ENCODE results near the gene PARP4. TPM values are rescaled to one million over a fixed set of nuclear protein-coding genes. Genes with fewer than 3 reads are reported as not detected.
"Not testable (repeated sequence)": the region's sequence is repeated elsewhere in the genome, so short reads cannot be mapped to it uniquely, and the experiment has no call there.

The PARP4 gene
- total RNA-seq, 1 donor from 2014 or later: 30.3 TPM

DNA sequence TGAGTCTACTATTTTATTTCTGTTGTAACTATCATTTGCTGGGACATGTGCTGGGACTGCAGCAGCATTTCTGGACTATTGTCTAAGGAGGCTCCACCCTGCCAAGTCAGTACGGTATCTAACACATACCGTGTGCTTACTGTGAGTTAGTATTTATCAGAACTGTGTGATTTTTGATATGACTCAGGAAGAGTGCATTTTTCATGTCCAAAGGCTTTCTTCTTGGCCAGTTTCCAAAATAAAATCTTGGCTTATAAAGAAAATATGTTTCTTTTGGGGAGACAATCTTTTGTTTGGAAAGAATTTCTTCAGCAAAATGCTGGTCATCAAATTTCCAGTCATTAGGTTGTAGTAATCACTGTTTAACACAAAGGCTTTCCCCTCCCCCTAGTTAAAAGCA lies 11.6 kb downstream of the PARP4 start:
- DNase-seq (ENCODE audit: extremely low spot score, unreplicated experiment): no peak
- TF ChIP-seq, protein P1, sequence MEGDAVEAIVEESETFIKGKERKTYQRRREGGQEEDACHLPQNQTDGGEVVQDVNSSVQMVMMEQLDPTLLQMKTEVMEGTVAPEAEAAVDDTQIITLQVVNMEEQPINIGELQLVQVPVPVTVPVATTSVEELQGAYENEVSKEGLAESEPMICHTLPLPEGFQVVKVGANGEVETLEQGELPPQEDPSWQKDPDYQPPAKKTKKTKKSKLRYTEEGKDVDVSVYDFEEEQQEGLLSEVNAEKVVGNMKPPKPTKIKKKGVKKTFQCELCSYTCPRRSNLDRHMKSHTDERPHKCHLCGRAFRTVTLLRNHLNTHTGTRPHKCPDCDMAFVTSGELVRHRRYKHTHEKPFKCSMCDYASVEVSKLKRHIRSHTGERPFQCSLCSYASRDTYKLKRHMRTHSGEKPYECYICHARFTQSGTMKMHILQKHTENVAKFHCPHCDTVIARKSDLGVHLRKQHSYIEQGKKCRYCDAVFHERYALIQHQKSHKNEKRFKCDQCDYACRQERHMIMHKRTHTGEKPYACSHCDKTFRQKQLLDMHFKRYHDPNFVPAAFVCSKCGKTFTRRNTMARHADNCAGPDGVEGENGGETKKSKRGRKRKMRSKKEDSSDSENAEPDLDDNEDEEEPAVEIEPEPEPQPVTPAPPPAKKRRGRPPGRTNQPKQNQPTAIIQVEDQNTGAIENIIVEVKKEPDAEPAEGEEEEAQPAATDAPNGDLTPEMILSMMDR (conservative IDR thresholded peaks at IDR 0.05): no peak
- Mint-ChIP-seq H3K4me3 (no peak overlapping the region), H3K4me1 (ENCODE audit: unreplicated experiment) (peaks cover 19% of the 10 kb centered on the region), H3K27ac (no peak overlapping the region), H3K27me3 (no peaks in the 10 kb centered on the region), H3K36me3 (peaks cover 20% of the 10 kb centered on the region), H3K9me3 (no peaks in the 10 kb centered on the region)

DNA sequence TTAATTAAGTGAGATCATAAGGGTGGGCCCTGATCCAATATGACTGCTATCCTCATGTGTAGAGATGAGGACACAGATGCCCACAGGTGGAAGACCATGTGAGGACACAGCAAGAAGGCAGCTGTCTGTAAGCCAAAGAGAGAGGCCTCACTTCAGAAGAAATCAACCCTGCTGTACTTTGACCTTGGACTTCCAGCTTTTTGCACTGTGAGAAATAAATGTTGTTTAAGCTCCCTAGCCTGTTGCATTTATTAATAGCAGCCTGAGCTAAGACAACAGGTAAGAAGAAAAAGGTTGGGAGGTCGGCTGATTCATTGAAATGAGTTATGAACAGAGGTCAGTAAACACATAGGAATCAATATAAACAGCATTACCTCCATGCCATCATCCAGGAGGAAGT lies 14.8 kb downstream of the PARP4 start:
- Mint-ChIP-seq H3K4me3 (no peak overlapping the region), H3K27ac (no peak overlapping the region), H3K36me3 (peaks cover 40% of the 10 kb centered on the region), H3K27me3 (no peaks in the 10 kb centered on the region), H3K9me3 (no peaks in the 10 kb centered on the region), H3K4me1 (ENCODE audit: unreplicated experiment) (peaks cover 18% of the 10 kb centered on the region)
- TF ChIP-seq, protein P1 (conservative IDR thresholded peaks at IDR 0.05): no peak
- DNase-seq (ENCODE audit: extremely low spot score, unreplicated experiment): no peak

DNA sequence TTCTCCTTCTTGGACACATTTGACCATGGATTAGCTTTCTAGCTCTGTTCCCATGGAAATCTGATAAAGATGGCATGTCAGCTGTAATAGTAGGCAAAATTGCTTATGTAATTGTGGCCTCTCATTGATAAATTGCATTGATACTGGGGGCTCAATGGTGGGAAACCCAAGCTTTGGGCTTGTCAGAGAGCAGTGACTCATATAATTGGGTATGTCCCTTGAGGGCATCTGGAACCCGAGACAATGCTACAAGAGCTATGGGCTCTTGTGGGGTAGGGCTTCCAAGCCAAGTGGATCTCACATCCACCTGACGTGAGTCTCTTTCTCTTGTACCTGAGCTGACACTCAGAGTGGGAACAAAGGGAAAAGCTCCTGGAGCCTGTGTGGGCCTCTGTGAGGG lies 16.3 kb downstream of the PARP4 start:
- H3K9me3 Mint-ChIP-seq; H3K27me3 Mint-ChIP-seq; H3K4me1 Mint-ChIP-seq (ENCODE audit: unreplicated experiment); H3K4me3 Mint-ChIP-seq; H3K27ac Mint-ChIP-seq; DNase-seq (ENCODE audit: extremely low spot score, unreplicated experiment): not testable (repeated sequence)
- peaks cover 36% of the 10 kb centered on the region for H3K36me3 Mint-ChIP-seq

DNA sequence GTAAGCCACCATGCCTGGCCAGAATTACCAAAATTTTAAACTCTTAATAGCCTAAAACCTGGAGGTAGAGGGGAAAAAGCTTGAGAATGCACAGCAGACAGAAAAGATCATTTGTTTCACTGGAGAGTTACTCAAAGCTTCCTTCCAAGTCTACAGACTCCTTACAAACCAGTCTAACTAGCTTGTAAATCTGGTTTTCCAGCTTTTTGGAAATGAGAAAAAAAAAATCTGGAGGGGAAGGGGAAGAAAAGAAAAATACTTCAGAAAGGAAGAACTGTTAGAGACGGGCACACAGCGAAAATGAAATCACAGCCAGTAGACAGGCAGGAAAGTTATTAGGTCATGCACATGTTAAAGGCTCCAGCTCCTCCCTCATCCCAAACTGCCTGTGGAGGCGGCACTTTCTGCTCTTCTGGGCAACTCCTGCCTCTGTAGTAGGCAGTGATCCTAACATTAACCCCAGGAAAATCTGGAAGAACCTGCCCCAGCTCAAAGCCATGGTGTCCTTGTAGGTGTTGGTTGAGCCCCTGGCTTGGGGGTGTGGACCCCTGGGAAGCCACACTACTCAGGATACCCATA lies 17.3 kb downstream of the PARP4 start:
- Mint-ChIP-seq H3K27ac (peak overlapping the region; percentile 76), H3K9me3 (no peaks in the 10 kb centered on the region), H3K36me3 (peaks cover 36% of the 10 kb centered on the region), H3K4me3 (peak overlapping the region; percentile 69), H3K4me1 (ENCODE audit: unreplicated experiment) (peaks cover 4% of the 10 kb centered on the region), H3K27me3 (no peaks in the 10 kb centered on the region)
- TF ChIP-seq, protein P1 (conservative IDR thresholded peaks at IDR 0.05): no peak
- DNase-seq (ENCODE audit: extremely low spot score, unreplicated experiment): no peak

DNA sequence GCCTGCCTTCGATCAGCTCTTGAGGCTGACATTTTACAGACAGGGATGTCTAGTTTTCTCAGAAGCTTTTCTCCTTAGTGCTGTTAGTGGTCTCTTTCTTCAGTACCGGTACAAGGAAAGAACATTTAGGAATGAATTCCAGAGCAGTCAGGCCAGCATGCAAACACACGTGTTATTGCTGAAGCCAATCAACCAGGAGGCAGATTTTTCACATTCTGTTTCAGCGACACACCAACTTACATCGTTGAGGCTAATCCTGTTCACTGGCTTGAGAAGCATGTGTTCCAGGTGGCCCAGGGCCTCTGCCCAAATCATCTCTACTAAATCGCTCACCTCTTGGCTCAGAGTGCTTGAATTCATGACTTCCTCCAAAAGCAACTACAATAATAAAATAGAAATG lies 19.2 kb downstream of the PARP4 start:
- no peak overlapping the region for H3K27ac Mint-ChIP-seq
- TF ChIP-seq, protein P1 (conservative IDR thresholded peaks at IDR 0.05): no peak
- H3K27me3 Mint-ChIP-seq: no peaks in the 10 kb centered on the region
- no peak overlapping the region for H3K4me3 Mint-ChIP-seq
- H3K4me1 Mint-ChIP-seq (ENCODE audit: unreplicated experiment): peaks cover 7% of the 10 kb centered on the region
- peaks cover 38% of the 10 kb centered on the region for H3K36me3 Mint-ChIP-seq
- no peak for DNase-seq (ENCODE audit: extremely low spot score, unreplicated experiment)
- peaks cover 4% of the 10 kb centered on the region for H3K9me3 Mint-ChIP-seq

DNA sequence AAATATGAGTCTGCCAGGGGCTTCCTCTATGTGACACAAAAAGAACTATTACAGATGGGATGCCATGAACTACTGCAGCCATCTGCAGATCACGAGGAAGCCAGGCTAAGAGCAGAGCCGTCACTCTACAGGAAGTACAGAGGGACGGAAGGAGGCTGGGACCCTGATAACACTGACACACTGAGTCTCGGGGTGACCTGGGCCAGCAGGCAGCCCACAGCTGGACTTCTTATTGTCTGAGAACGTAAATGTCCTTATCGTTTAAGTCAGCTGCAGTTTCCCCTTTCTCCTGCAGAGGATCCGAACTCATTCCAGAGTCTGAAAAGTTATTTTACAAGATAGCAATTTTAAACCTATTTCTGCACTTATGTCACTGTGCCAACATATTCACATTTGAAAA lies 20.7 kb downstream of the PARP4 start:
- H3K27ac Mint-ChIP-seq: no peak overlapping the region

More for the DNA sequence above, 20.7 kb downstream of the PARP4 start:
- DNase-seq (ENCODE audit: extremely low spot score, unreplicated experiment): no peak
- Mint-ChIP-seq H3K9me3 (peaks cover 4% of the 10 kb centered on the region), H3K4me3 (no peak overlapping the region), H3K27me3 (no peaks in the 10 kb centered on the region), H3K36me3 (peaks cover 36% of the 10 kb centered on the region), H3K4me1 (ENCODE audit: unreplicated experiment) (peaks cover 7% of the 10 kb centered on the region)
- TF ChIP-seq, protein P1 (conservative IDR thresholded peaks at IDR 0.05): peak; percentile 45
